HG03378 (cell line): ENCODE data around the gene KCTD10.
"Not testable (repeated sequence)": the region's sequence is repeated elsewhere in the genome, so short reads cannot be mapped to it uniquely, and the experiment has no call there.

Experiments used
- ATAC-seq: cut with Tn5 transposase; IDR thresholded peaks from one replicate; pipeline ENCODE4 v1.9.1; 2021; ENCODE audit warnings: mild to moderate bottlenecking, moderate library complexity; ENCODE audit not compliant: unreplicated experiment

The KCTD10 gene

GRCh38 chr12:109423392-109423791 lies 53.7 kb downstream of the KCTD10 start:
- no peak for ATAC-seq

GRCh38 chr12:109422251-109422650 lies 54.8 kb downstream of the KCTD10 start:
- no peak for ATAC-seq

GRCh38 chr12:109421355-109422087 lies 55.6 kb downstream of the KCTD10 start:
- no peak for ATAC-seq

GRCh38 chr12:109418848-109419480 lies 58.1 kb downstream of the KCTD10 start:
- ATAC-seq = no peak

DNA sequence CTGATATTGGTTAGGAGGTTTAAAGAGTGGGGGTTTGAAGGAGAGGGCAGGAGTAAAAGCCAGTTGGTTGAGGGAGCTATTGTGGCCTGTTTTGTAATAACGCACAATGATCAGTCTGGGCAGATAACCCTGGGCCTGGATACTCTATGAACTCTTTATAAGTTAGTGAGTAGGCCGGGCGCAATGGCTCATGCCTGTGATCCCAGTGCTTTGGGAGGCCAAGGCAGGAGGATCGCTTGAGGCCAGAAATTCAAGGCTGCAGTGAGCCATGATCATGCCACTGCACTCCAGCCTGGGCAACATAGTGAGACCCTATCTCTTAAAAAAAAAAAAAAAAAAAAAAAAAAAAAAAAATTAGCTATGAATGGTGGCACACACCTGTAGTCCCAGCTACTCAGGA lies 71.0 kb downstream of the KCTD10 start:
- not testable (repeated sequence) for ATAC-seq

- ATAC-seq = not testable (repeated sequence)
Measured at GRCh38 chr12:109404841-109405240, 72.3 kb downstream of the KCTD10 start.
